ENCODE measurements around the gene GARNL3.

The GARNL3 gene

GRCh38 chr9:127368852-127369402 is 104.4 kb downstream of the GARNL3 start:
- DNase-seq (ENCODE audit: low read depth, low spot score) = no peak
- no peak overlapping the region for H3K27ac ChIP-seq

- H3K27ac ChIP-seq = no peak overlapping the region
- no peak for DNase-seq (ENCODE audit: low read depth, low spot score)
Observed at GRCh38 chr9:127369428-127369827, 104.9 kb downstream of the GARNL3 start.

- DNase-seq (ENCODE audit: low read depth, low spot score) = no peak
- H3K27ac ChIP-seq = no peak overlapping the region
Observed at GRCh38 chr9:127370147-127370579, 105.6 kb downstream of the GARNL3 start.

GRCh38 chr9:127370672-127371648 is 106.4 kb downstream of the GARNL3 start:
- H3K27ac ChIP-seq = no peak overlapping the region
- DNase-seq (ENCODE audit: low read depth, low spot score) = no peak

GRCh38 chr9:127380479-127380878 is 115.9 kb downstream of the GARNL3 start:
- DNase-seq (ENCODE audit: low read depth, low spot score) = no peak
- no peak overlapping the region for H3K27ac ChIP-seq

- no peak overlapping the region for H3K27ac ChIP-seq
- DNase-seq (ENCODE audit: low read depth, low spot score) = no peak
Observed at GRCh38 chr9:127382541-127382940, 118.0 kb downstream of the GARNL3 start.

GRCh38 chr9:127384016-127384730 is 119.6 kb downstream of the GARNL3 start:
- no peak for DNase-seq (ENCODE audit: low read depth, low spot score)
- H3K27ac ChIP-seq = no peak overlapping the region

- no peak for DNase-seq (ENCODE audit: low read depth, low spot score)
- no peak overlapping the region for H3K27ac ChIP-seq
Observed at GRCh38 chr9:127384901-127385300, 120.3 kb downstream of the GARNL3 start.

GRCh38 chr9:127386249-127386648 is 121.7 kb downstream of the GARNL3 start:
- no peak for DNase-seq (ENCODE audit: low read depth, low spot score)
- H3K27ac ChIP-seq = no peak overlapping the region

GRCh38 chr9:127386981-127387380 is 122.4 kb downstream of the GARNL3 start:
- H3K27ac ChIP-seq = no peak overlapping the region
- DNase-seq (ENCODE audit: low read depth, low spot score) = no peak

GRCh38 chr9:127388037-127388855 is 123.7 kb downstream of the GARNL3 start:
- peak overlapping the region; percentile 55 for H3K27ac ChIP-seq
- DNase-seq (ENCODE audit: low read depth, low spot score) = peak; percentile 76

- no peak for DNase-seq (ENCODE audit: low read depth, low spot score)
- H3K27ac ChIP-seq = peak overlapping the region; percentile 55
Observed at GRCh38 chr9:127388856-127389238, 124.3 kb downstream of the GARNL3 start.

- no peak for DNase-seq (ENCODE audit: low read depth, low spot score)
- no peak overlapping the region for H3K27ac ChIP-seq
Observed at GRCh38 chr9:127389381-127390247, 125.0 kb downstream of the GARNL3 start.

GRCh38 chr9:127390248-127390545 is 125.6 kb downstream of the GARNL3 start:
- H3K27ac ChIP-seq = no peak overlapping the region
- no peak for DNase-seq (ENCODE audit: low read depth, low spot score)

- no peak overlapping the region for H3K27ac ChIP-seq
- DNase-seq (ENCODE audit: low read depth, low spot score) = no peak
Observed at GRCh38 chr9:127390563-127390962, 126.0 kb downstream of the GARNL3 start.

GRCh38 chr9:127392166-127392565 is 127.6 kb downstream of the GARNL3 start:
- DNase-seq (ENCODE audit: low read depth, low spot score) = no peak
- H3K27ac ChIP-seq = no peak overlapping the region

GRCh38 chr9:127392976-127393375 is 128.4 kb downstream of the GARNL3 start:
- no peak for DNase-seq (ENCODE audit: low read depth, low spot score)
- H3K27ac ChIP-seq = no peak overlapping the region

GRCh38 chr9:127393645-127394044 is 129.1 kb downstream of the GARNL3 start:
- H3K27ac ChIP-seq = no peak overlapping the region
- DNase-seq (ENCODE audit: low read depth, low spot score) = no peak

GRCh38 chr9:127395497-127396252 is 131.1 kb downstream of the GARNL3 start:
- no peak for DNase-seq (ENCODE audit: low read depth, low spot score)
- H3K27ac ChIP-seq = no peak overlapping the region
